ENCODE results near the gene MFSD2A.
"Not testable (repeated sequence)": the region's sequence is repeated elsewhere in the genome, so short reads cannot be mapped to it uniquely, and the experiment has no call there.

The MFSD2A gene

GRCh38 chr1:39940980-39941871, 13.7 kb upstream of the MFSD2A start:
- no peak for DNase-seq (ENCODE audit: low read depth)

GRCh38 chr1:39943471-39944290, 11.3 kb upstream of the MFSD2A start:
- DNase-seq (ENCODE audit: low read depth) = no peak

GRCh38 chr1:39944410-39945112, 10.4 kb upstream of the MFSD2A start:
- DNase-seq (ENCODE audit: low read depth) = no peak

GRCh38 chr1:39946216-39946615, 8.7 kb upstream of the MFSD2A start:
- no peak for DNase-seq (ENCODE audit: low read depth)

- DNase-seq (ENCODE audit: low read depth) = no peak
Measured at GRCh38 chr1:39947260-39947659, 7.7 kb upstream of the MFSD2A start.

- no peak for DNase-seq (ENCODE audit: low read depth)
Measured at GRCh38 chr1:39949891-39950290, 5.1 kb upstream of the MFSD2A start.

GRCh38 chr1:39951926-39952325, 3.0 kb upstream of the MFSD2A start:
- no peak for DNase-seq (ENCODE audit: low read depth)

- peak; percentile 72 for DNase-seq (ENCODE audit: low read depth)
Measured at GRCh38 chr1:39952359-39953110, 2.4 kb upstream of the MFSD2A start.

GRCh38 chr1:39954324-39954869, 548 bp upstream of the MFSD2A start:
- no peak for DNase-seq (ENCODE audit: low read depth)

- peak; percentile 52 for DNase-seq (ENCODE audit: low read depth)
Measured at GRCh38 chr1:39955547-39956539, 898 bp downstream of the MFSD2A start.

- DNase-seq (ENCODE audit: low read depth) = peak; percentile 69
Measured at GRCh38 chr1:39957299-39958015, 2.5 kb downstream of the MFSD2A start.

GRCh38 chr1:39958403-39959200, 3.7 kb downstream of the MFSD2A start:
- no peak for DNase-seq (ENCODE audit: low read depth)

- no peak for DNase-seq (ENCODE audit: low read depth)
Measured at GRCh38 chr1:39959651-39960333, 4.8 kb downstream of the MFSD2A start.

- DNase-seq (ENCODE audit: low read depth) = no peak
Measured at GRCh38 chr1:39960431-39960958, 5.5 kb downstream of the MFSD2A start.

GRCh38 chr1:39962450-39962825, 7.5 kb downstream of the MFSD2A start:
- DNase-seq (ENCODE audit: low read depth) = no peak

GRCh38 chr1:39962964-39963363, 8.0 kb downstream of the MFSD2A start:
- not testable (repeated sequence) for DNase-seq (ENCODE audit: low read depth)

- no peak for DNase-seq (ENCODE audit: low read depth)
Measured at GRCh38 chr1:39964552-39964951, 9.6 kb downstream of the MFSD2A start.

GRCh38 chr1:39965044-39965443, 10.1 kb downstream of the MFSD2A start:
- DNase-seq (ENCODE audit: low read depth) = no peak

Measured in amniotic epithelial cell (primary cell).